HFF-Myc (cell line): ENCODE results near the gene MRPL36.
A peak's percentile ranks its signal among the peaks of the same experiment; 100 is the strongest.
"Not testable (repeated sequence)": the region's sequence is repeated elsewhere in the genome, so short reads cannot be mapped to it uniquely, and the experiment has no call there.

Experiments used
- DNase-seq: peaks from one replicate; pipeline ENCODE4 v3.0.0-alpha.2; 2011; ENCODE audit warnings: low read depth; ENCODE audit errors: extremely low read depth
- H3K4me3 ChIP-seq: replicated peaks from 2 replicates; pipeline ENCODE4 v1.5.1; 2011; ENCODE audit warnings: low read depth, mild to moderate bottlenecking, control low read depth, low read length
- CTCF ChIP-seq: IDR thresholded peaks from 2 replicates; pipeline ENCODE4 v1.5.1; 2012; ENCODE audit warnings: mild to moderate bottlenecking, low read depth, low read length, control low read depth; ENCODE audit errors: missing control alignments

The MRPL36 gene

GRCh38 chr5:1789834-1790471 lies 9.7 kb downstream of the MRPL36 start:
- no peak for TF ChIP-seq CTCF
- no peak for DNase-seq
- H3K4me3 ChIP-seq, result peak overlapping the region; percentile 14; the same call in 1 of the 2 replicates

GRCh38 chr5:1789438-1789833 lies 10.2 kb downstream of the MRPL36 start:
- DNase-seq, result peak; percentile 56
- H3K4me3 ChIP-seq, result not testable (repeated sequence)

- TF ChIP-seq CTCF, result no peak
- no peak for DNase-seq
- no peak overlapping the region for H3K4me3 ChIP-seq
These were observed 10.8 kb downstream of the MRPL36 start for GRCh38 chr5:1788828-1789227.

GRCh38 chr5:1788200-1788599 lies 11.4 kb downstream of the MRPL36 start:
- TF ChIP-seq CTCF, result no peak
- DNase-seq, result no peak
- no peak overlapping the region for H3K4me3 ChIP-seq

- no peak overlapping the region for H3K4me3 ChIP-seq
These were observed 12.1 kb downstream of the MRPL36 start for GRCh38 chr5:1787472-1788047.

GRCh38 chr5:1786621-1787471 lies 12.8 kb downstream of the MRPL36 start:
- H3K4me3 ChIP-seq, result no peak overlapping the region
- no peak for TF ChIP-seq CTCF
- no peak for DNase-seq

More at GRCh38 chr5:1787472-1788047, 12.1 kb downstream of the MRPL36 start:
- DNase-seq, result no peak
- no peak for TF ChIP-seq CTCF

GRCh38 chr5:1785984-1786383 lies 13.7 kb downstream of the MRPL36 start:
- TF ChIP-seq CTCF, result no peak
- no peak overlapping the region for H3K4me3 ChIP-seq

More at GRCh38 chr5:1785984-1786383, 13.7 kb downstream of the MRPL36 start:
- DNase-seq, result no peak
